HK-2 (cell line): ENCODE measurements around the gene F10.
"Not testable (repeated sequence)": the region's sequence is repeated elsewhere in the genome, so short reads cannot be mapped to it uniquely, and the experiment has no call there.

Experiments
- DNase-seq: peaks from one replicate; pipeline ENCODE4 v3.0.0-alpha.2; 2018; ENCODE audit not compliant: unreplicated experiment

The F10 gene

DNA sequence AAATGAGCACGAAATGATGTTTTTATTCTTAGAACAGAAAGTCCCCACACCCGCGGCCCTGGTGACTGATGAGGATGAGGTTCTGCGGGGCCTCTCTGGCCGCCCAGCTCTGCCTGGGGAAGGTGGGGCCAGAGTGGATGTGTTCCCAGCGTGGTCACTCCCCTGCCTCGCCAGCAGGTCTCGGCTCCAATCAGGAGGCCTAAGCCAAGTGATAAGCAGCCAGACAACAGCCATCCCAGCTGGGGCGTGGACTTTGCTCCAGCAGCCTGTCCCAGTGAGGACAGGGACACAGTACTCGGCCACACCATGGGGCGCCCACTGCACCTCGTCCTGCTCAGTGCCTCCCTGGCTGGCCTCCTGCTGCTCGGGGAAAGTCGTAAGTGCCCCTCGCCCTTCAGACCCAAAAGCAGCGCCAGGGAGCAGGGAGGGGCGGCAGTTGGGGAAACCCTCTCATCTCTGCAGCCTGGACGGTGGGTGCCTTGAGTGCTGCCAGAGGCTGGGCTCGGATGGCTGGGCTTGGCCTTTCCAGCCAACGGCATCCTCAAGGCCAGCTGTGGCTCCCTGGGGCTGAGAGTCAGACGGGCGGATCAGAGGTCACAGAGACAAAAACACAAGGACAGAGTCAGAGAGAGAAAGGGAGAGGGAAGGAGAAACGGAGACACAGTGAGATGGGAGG is at the start of gene F10:
F10 (plus strand) TSS at position 250 of the 676 bp plus-strand sequence; CDS start at position 307, 57 bp downstream.
- no peak for DNase-seq

DNA sequence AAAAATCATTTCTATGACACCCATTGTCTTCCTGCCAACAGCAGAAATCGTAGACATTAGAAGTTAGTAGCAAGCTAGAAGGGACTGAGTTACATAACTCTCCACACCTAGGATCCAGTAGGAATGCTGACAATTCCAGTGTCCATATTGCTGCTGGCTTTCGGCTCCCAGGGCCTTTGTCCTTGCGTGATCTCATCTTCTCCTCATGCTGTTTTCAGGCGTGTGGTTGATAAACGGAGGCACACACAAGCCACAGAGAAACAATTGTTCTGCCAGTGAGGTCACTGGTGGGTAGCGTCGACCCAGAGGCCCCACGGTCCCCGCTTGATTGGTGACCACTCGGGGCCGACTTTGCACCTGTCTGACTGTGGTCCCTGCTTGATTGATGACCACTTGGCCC is 48.7 kb upstream of the F10 start:
- DNase-seq, result no peak

DNA sequence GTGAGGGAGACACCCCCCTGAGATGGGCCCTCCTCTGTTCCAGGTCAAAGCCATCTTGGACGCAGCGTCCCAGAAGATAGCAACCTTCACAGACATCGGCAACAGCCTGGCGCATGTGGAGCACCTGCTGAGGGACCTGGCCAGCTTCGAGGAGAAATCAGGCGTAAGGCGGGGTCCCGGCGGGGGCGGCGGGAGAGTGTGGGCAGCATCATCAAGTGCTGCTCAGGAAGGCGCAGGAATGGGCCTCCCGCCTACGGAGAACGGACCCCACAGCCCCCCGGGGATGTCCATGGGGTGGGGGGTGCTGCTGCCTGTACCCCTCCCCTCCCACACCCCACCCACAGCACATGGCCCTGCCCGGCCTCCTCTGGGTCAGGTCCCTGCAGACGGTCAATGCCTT is 48.2 kb upstream of the F10 start:
- DNase-seq, result no peak

DNA sequence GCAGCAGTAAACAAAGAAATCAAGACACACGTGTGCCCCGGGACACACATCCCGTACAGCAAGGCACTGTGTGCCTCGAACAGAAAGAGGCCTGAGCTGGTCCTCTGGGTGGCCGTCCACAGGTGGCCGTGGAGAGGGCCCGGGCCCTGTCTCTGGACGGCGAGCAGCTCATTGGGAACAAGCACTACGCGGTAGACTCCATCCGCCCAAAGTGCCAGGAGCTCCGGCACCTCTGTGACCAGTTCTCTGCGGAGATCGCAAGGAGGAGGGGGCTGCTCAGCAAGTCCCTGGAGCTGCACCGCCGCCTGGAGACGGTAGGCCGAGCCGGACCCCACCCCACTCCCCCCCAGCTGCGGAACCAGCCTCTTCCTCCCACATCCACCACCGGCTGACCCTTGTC is 47.7 kb upstream of the F10 start:
- DNase-seq, result no peak

DNA sequence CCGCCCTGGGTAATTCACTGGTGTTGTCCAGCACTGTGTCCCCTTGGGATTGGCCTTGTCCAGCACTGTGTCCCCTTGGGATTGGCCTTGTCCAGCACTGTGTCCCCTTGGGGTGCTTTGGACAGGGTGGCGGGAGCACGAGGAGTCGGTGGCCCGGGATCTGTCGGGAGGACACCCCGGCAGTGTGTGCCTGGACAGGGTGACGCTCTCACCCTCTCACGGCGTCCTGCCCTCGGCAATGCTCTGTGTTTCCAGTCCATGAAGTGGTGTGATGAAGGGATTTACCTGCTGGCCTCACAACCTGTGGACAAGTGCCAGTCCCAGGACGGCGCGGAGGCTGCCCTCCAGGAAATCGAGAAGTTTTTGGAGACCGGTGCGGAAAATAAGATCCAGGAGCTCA is 46.9 kb upstream of the F10 start:
- DNase-seq, result no peak

DNA sequence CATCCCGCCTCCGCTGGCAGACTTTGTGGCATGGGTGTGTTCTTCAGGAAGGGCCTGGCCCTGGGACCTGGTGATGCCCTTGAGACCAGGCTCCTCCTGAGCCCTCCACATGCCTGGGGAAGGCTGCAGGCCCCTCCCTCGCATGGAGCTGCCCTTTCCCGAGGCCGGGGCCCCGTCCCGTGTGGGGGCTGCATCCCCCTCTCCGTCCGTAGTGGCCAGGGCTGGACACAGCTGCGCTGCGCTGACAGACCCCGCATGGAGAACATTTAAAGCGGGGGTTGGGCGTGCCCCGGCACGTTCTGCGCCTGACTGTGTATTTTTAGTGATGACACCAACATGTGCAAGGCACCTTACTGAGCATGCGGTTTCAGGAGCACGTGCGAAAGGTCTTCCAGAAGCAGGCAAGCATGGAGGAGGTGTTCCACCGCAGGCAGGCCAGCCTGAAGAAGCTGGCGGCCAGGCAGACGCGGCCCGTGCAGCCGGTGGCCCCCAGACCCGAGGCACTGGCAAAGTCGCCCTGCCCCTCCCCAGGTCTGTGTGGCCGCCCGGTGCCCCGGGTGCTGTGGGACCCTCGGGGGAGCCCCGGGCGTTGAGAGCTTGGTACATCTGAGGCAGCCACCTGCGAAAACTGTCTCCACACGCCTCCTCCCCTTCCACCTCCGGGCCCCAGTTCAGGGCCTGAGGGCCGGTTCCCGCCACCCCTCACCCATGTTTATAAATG is 45.8 kb upstream of the F10 start:
- DNase-seq, result no peak

DNA sequence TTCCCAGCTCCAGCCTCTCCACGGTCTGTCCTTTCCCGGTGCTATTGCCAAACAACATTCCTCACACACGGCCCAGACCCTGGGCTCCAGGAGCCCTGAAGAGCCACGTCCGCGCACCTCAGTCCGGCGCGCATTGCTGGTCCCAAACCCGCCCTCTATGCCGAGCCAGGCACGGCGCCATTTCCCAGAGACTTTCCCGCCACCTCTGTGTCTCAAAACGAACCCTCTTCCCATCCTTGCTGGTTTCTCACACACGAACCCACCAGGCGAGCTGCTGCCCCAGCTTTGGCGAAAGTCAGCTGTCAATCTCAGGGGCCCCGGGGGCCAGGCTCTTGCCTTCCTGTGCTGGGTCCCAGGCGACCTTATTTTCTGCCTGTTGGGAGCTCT is 45.0 kb upstream of the F10 start:
- DNase-seq, result no peak

DNA sequence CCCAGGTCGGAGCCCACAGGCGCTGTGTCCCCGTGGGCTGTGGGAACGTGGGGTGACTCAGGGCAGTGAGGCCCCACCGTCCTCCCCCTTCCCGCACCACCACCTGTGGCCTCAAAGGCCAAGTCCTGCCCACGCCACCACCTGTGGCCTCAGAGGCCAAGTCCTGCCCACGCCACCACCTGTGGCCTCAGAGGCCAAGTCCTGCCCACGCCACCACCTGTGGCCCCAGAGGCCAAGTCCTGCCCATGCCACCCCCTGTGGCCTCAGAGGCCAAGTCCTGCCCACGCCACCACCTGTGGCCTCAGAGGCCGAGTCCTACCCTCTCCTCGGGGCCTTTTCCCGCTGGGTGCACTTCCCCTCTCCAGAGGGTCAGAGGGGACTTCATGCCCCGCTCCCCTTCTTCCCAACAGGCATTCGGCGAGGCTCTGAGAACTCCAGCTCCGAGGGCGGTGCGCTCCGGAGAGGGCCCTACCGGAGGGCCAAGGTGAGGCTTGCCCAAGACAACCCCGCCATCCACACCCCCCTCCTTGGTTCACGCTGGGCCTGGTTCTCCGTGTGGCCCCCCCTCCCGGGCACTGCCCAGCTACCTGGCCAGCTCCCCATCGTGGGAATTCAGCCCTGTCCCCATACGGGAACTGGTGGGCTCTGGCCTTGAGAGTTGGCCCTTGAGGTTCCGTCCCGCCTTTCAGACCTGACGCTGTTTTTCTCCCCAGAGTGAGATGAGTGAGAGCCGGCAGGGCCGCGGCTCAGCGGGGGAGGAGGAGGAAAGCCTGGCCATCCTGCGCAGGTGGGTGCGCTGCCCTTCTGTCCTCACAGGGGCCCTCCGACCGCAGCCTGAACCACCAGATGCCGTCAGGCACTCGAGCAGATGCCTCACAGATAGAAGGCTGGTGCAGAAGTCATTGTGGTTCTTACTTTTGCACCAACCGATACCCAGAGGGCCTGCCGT is 44.4 kb upstream of the F10 start:
- DNase-seq, result no peak

DNA sequence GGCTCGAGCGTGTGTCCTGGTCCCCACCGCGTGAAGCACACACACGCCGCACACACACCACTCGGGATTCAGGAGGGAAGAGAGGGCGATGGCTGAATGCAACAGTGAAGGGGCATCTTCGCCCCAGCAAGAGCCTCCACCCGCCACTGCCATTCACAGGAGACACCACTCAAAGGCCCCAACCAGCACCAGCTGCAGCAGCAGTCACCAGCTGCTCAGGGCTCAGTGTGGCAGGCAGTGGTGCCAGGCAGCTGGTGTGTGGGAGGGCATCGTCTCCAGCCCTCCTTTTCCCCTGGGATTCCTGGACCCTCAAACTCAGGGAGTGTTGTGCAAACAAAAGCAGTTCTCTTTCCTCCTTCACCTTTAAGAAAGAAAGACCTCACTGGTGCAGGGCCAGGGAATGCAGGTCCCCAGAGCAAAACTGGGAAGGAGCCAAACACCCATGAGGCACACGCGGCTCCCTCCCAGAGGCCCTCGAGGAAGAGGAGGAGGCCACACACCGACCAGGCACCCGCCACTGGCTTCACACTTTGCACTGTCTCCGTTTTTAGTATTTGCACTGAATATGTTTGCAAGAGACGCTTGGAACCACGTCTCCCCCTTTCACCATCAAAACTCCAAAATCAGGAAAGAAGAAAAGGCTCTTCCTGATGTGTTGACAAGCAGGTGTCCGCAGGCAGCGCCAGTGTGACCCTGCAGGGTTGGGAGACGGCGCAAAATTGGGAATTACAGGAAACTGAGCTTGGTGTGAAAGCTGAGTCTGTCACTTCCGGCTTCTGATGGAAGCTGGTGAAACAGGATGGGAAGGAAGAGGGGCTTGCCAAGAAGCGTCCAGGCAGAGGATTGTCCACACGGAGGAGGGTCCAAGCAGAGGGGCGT is 43.5 kb upstream of the F10 start:
- no peak for DNase-seq

DNA sequence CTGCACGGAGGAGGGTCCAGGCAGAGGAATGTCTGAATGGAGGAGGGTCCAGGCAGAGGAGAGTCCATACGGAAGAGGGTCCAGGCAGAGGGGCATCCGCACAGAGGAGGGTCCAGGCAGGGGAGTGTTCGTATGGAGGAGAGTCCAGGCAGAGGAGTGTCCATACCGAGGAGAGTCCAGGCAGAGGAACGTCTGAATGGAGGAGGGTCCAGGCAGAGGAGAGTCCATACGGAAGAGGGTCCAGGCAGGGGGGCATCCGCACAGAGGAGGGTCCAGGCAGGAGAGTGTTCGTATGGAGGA is 42.9 kb upstream of the F10 start:
- not testable (repeated sequence) for DNase-seq

DNA sequence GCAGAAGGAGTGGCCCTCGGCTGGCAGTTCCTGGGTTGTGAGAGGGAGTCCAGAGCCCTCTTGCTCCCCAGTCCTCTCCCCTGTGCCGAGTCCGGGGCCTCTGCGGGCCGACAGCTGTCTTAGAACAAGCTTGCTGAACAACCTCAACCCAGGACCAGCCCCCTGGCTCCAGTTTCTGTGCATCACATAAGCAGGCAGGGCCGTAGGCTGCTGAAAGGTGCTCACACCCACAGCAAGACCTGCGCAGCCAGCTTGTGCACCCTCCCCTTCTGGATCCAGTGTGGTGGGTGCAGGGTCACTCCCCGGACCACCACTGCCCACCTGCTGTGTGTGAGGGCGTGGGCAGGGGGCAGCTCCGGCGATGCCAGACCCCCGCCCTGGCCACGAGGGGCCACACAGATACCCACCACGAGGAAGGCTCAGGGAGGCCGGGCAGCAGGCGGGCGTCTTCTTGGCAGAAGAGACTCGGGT is 42.2 kb upstream of the F10 start:
- DNase-seq, result no peak

DNA sequence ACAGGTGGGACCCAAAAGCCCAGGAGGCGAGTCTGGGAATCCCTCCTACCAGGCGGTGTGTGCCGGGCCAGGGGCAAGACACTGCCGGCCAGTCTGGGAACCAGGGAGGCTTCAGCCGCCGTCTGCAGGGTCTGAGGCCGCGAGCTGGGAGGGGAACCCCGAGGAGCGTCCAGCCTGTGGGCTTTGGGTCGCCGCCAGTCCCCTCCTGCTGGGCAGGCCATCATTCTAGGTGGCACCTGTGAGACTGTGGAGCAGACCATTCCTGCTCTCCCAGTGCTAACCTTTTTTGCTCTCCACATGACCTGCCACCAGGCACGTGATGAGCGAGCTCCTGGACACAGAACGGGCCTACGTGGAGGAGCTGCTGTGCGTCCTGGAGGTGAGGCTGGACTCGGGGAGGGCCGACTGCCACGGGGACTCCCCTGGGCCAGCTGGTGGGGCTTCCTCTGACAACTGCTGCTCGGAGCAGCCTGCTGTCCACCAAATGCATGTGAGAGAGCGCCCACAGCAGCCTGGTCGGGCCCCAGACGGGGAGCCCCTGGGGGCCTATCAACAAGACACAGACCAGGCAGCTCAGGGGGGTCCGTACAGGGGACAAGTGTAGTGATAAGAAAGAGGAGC is 41.6 kb upstream of the F10 start:
- DNase-seq, result no peak

DNA sequence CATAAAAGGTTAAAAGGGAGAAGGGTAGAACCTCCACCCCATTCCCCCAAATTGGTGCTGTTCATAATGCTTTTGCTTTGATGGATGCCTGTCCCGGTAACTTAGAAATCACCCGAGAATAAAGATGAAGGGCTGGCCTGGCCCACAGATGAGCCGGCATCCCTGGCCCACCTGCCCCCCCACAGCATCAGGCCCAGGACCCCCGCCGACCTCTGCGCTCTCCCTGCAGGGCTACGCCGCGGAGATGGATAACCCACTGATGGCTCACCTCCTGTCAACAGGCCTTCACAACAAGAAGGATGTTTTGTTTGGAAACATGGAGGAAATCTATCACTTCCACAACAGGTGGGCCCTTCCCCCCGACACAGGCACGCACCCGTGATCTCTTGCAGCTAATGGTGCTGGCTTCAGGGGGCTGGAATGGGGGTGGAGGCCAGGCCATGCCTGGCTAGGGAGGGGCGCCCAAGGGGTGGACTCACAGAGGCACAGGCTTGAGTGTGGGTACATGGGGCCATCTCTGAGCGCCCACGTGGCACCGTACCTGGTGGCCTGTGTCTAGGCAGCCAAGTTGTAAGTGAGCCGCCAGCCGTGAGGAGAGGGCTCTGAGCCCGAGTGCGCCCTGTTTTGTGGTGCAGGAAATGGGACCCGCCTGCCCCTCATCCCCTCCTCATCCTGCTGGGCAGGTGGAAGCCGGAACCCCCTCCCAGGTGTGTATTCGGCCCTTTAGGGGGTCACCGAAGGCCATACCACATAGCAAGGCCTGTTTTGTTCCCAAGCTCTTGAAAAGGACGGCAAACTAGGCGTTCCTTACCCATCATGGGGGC is 40.2 kb upstream of the F10 start:
- DNase-seq, result no peak

DNA sequence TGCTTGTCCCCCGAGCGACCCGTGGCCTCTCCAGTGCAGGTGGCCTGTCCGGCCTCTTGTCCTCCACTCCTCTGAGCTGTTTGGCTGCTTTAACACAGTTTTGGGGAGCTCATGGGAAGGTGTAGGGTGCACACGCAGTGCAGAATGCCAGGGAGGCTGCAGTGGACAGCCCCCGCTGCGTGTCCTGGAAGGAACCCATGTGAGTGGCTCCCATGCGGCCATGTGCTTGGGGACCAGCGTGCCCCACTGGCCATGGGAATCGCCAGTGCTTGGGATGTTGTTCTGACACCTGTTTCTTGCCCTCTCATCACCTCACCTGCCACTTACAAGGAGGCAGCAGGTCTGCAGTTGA is 39.6 kb upstream of the F10 start:
- DNase-seq, result no peak

DNA sequence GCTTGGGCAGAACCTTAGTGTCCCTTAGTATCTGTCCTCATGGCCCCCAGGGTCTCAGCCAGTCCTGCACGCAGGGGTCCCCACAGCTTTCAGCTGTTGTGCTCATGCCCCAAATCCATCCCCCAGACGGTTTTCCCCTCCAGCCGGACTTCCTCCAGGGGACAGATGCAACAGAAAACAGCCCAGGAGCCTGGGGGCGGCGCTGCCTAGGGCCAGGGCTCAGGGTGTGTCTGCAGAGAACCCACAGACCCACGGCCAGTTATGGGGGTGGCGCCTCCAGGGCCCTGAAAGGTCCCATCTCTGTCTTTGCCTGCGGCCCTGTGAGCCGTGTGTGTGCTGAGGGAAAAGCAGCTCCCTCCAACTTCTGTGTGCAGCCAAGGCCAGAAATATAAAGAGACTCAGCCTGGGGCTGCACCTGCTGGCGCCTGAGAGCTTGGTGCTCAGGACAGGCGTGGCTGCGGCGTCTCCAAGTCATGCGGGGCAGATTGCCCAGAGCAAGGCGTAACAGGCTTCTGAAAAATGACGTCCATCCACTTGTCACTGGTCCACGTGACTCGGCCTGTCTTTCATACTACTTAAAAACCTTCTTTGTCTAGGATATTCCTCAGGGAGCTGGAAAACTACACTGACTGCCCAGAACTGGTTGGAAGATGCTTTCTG is 39.1 kb upstream of the F10 start:
- no peak for DNase-seq

DNA sequence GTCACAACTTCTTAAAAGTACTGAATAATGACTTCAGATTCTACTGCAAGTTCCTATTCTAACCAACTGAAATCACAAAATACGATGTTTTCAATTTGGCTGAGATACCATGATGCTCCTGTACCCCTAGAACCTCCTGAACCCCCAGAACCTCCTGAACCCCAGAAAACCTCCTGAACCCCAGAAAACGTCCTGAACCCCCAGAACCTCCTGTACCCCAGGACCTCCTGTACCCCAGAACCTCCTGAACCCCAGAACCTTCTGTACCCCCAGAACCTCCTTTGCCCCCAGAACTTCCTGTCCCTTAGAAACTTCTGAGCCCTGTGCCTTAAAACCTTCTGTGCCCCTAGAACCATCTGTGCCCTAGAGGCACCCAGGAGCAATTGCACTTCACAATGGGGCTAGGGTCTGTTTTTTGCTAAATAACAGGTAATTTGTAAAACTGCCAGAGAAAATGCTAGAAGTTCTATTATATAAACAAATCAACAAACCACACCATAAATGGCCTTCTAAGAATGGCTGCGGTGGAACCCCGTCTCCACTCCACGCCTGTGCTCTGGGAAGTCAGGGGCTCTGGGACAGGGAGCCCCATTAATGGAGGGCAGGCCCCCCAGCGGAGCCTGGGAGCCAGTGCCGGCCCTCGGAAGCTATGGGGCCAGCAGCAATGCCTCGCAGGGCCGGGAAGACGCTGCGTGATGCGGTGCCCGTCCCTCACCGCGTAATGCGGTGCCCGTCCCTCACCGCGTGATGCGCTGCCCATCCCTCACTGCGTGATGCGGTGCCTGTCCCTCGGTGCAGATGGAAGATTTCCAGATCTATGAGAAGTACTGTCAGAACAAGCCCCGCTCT is 38.3 kb upstream of the F10 start:
- no peak for DNase-seq

DNA sequence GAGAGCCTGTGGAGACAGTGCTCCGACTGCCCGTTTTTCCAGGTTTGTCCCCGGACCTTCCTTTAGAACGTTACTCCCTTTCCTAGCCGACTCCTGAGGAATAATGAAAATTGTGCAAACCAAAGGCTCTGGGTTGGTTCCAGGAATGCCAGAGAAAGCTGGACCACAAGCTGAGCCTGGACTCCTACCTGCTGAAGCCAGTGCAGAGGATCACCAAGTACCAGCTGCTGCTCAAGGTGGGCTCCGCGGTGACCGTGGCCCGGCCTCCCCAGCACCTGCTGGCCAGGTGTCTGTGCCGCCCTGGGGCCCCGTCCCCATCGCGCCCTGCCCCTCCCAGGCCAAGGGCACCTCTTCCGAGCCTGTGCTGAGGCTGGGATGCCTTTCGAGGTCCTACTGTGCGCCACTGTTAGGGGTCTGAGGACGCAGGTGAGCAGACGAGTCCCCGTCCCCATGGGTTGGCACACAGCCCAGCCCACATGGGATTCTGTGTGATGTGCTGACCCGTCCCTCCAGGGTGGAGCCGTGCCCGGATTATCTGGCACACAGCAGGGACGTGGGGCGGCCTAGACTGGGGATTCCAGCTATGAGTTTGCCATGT is 37.6 kb upstream of the F10 start:
- DNase-seq, result no peak

DNA sequence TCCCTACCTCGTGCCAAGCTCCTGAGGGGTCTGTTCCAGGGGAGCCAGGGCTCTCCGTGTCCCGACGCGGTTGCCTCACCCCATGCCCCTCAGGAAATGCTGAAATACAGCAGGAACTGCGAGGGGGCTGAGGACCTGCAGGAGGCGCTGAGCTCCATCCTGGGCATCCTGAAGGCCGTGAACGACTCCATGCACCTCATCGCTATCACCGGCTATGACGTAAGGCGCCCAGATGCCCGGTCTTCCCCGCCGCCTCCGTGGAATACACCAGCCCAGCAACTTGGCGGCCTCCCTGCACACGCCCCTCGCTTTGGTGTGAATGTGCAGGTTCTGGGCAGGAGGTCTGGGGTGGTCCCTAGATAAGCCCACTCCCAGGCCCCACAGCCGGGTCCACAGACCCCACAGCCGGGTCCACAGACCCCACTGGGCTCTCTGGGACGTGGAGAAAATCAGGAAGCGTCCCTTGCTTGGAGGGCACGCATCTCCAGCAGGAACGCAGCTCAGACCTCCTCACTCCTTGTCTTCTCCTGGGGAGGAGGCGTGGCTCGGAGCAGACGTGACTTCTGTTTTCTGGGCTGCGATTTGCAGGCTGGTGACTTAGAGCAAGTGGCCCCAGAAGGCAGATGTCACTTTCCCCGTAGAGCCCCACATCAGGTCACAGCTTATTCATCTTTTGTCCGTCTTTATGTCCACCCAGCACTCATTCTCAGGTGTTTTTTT is 36.4 kb upstream of the F10 start:
- DNase-seq, result no peak
